ENCODE results near the gene PARS2.

The PARS2 gene

GRCh38 chr1:54741531-54741930 is 22.8 kb downstream of the PARS2 start:
- no peak for TF ChIP-seq REST (IDR thresholded peaks at IDR 0.05; ENCODE audit: insufficient read depth in 1 of 2, low read depth in 2 of 2, low read length in 2 of 2)
- TF ChIP-seq POLR2AphosphoS5 (IDR thresholded peaks at IDR 0.05; ENCODE audit: low read depth, low read length): no peak
- no peak for TF ChIP-seq TAF1 (IDR thresholded peaks at IDR 0.05; ENCODE audit: borderline replicate concordance, insufficient read depth, low read length)
- TF ChIP-seq FOXP2 (optimal IDR thresholded peaks at IDR 0.05; ENCODE audit: borderline replicate concordance, extremely low read depth, extremely low read length, insufficient read depth): no peak
- no peak for TF ChIP-seq SIN3A (IDR thresholded peaks at IDR 0.05; ENCODE audit: borderline replicate concordance, insufficient read depth, low read length)

DNA sequence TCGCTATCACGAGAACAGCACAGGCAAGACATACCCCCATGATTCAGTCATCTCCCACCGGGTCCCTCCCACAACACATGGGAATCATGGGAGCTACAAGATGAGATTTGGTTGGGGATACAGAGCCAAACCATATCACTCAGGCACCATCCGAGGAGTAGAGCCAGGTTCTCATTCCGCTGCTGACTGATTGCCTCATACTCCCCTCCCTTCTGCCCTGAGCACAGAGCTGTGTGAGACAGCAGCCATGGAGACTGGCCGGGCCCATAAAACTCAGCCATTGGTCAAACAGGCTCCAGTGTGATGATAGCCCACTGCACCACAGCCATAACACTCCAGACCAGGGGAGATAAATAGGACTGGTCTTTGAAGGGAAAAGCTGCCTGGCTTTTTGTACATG is 26.1 kb downstream of the PARS2 start:
- TF ChIP-seq SIN3A (IDR thresholded peaks at IDR 0.05; ENCODE audit: borderline replicate concordance, insufficient read depth, low read length) (no peak), POLR2AphosphoS5 (IDR thresholded peaks at IDR 0.05; ENCODE audit: low read depth, low read length) (no peak), FOXP2 (optimal IDR thresholded peaks at IDR 0.05; ENCODE audit: borderline replicate concordance, extremely low read depth, extremely low read length, insufficient read depth) (no peak), REST (IDR thresholded peaks at IDR 0.05; ENCODE audit: insufficient read depth in 1 of 2, low read depth in 2 of 2, low read length in 2 of 2) (no peak), TAF1 (IDR thresholded peaks at IDR 0.05; ENCODE audit: borderline replicate concordance, insufficient read depth, low read length) (no peak)

DNA sequence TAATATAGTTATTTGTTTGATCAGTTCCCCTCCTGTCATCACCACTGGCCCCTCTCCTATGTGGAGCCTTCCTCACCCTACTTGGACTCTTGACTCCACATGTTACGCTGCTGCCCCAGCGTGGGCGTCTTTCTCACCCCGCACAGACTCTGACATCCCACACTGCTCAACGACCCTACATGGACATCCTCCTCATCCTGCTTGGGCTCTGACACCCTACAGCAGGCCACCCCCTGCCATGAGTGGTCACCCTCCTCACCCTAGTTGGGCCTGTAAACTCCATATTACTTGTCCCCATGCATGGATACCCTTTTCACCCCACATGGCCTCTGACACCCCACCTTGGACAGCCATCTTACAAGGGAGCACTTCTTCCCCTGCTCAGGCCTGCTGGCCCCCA is 27.6 kb downstream of the PARS2 start:
- TF ChIP-seq REST (IDR thresholded peaks at IDR 0.05; ENCODE audit: insufficient read depth in 1 of 2, low read depth in 2 of 2, low read length in 2 of 2) (no peak), TAF1 (IDR thresholded peaks at IDR 0.05; ENCODE audit: borderline replicate concordance, insufficient read depth, low read length) (no peak), SIN3A (IDR thresholded peaks at IDR 0.05; ENCODE audit: borderline replicate concordance, insufficient read depth, low read length) (no peak), POLR2AphosphoS5 (IDR thresholded peaks at IDR 0.05; ENCODE audit: low read depth, low read length) (no peak)

DNA sequence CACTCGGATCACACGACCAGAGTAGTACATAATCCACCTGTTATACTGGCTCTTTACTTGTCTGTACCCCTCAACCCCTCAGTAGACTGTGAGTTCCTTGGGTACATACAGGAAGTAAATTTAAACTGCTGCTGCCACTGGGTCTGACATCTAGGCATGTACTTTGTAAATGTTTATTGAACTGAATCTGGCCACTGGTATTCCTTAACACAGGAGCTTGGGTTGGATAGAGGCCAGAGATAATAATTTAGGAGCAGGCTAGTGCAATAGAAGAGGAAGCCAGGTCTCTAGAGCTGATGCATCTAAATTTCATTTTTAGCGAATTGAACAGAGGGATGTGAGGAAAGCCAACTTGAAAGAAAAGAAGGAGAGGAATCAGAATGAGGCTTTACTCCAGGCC is 36.3 kb downstream of the PARS2 start:
- TF ChIP-seq TAF1 (IDR thresholded peaks at IDR 0.05; ENCODE audit: borderline replicate concordance, insufficient read depth, low read length) (no peak), REST (IDR thresholded peaks at IDR 0.05; ENCODE audit: insufficient read depth in 1 of 2, low read depth in 2 of 2, low read length in 2 of 2) (no peak), SIN3A (IDR thresholded peaks at IDR 0.05; ENCODE audit: borderline replicate concordance, insufficient read depth, low read length) (no peak), FOXP2 (optimal IDR thresholded peaks at IDR 0.05; ENCODE audit: borderline replicate concordance, extremely low read depth, extremely low read length, insufficient read depth) (no peak), POLR2AphosphoS5 (IDR thresholded peaks at IDR 0.05; ENCODE audit: low read depth, low read length) (no peak)

DNA sequence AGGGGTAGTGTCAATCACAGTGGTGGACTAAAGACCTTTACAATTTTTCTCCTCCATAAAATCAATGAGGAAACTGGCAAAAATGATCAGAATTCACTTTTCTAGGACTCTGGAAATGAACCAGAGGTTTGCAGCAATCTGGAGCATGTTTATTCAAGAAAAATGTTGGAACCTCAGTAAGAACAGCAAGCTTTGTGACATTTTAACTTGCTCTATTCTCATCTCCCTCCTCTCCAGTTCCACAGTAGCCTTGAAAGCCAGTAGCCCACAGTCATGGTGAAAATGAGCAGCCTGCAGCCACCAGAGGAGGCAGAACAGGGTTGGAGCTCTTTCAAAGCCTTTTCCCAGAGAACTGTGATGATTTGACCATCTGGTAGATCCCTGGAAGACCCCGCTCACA is 39.6 kb downstream of the PARS2 start:
- TF ChIP-seq REST (IDR thresholded peaks at IDR 0.05; ENCODE audit: insufficient read depth in 1 of 2, low read depth in 2 of 2, low read length in 2 of 2) (no peak), SIN3A (IDR thresholded peaks at IDR 0.05; ENCODE audit: borderline replicate concordance, insufficient read depth, low read length) (no peak), FOXP2 (optimal IDR thresholded peaks at IDR 0.05; ENCODE audit: borderline replicate concordance, extremely low read depth, extremely low read length, insufficient read depth) (no peak), TAF1 (IDR thresholded peaks at IDR 0.05; ENCODE audit: borderline replicate concordance, insufficient read depth, low read length) (no peak), POLR2AphosphoS5 (IDR thresholded peaks at IDR 0.05; ENCODE audit: low read depth, low read length) (no peak)
